Right forelimb (tissue), 1 donor: ENCODE results near the gene NCOA6.
"Not testable (repeated sequence)": the region's sequence is repeated elsewhere in the genome, so short reads cannot be mapped to it uniquely, and the experiment has no call there.

ENCODE experiments used
- DNase-seq: peaks from one replicate; pipeline ENCODE4 v3.0.0-alpha.2; 2018

NCOA6 gene

DNA sequence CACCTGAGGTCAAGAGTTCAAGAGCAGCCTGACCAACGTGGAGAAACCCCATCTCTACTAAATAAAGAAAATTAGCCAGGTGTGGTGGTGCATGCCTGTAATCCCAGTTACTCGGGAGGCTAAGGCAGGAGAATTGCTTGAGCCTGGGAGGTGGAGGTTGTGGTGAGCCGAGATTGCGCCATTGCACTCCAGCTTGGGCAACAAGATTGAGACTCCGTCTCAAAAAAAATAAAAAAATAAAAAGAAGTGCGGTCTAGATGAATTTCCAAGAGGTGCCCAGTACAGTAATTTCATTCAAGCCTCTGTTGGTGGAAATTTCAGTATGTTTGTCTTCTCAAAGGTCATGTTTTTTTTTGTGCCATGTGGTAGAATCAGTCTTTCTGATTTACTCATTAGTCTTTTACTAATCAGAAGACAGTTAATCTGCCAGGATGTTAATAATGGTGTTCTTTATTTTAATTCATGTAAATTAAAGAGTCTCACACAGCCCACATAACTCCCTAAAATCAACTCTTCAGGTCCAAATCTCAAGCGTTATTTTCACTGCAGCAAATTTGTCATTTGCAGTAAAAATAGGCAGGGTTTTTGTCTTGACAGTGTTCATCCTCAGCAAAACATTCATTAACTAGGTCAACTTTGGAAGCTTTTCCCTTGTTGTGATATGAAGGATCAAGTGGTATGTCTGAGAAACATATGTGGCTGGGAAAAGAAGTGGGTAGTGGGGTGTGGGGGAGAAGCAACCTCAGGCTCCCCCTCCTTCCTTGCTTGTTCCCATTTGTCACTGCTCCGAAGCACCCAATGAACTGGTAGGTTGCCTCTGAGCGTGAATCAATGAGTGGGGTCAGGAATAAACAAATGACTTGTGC is 108.0 kb downstream of the NCOA6 start:
- DNase-seq: no peak

DNA sequence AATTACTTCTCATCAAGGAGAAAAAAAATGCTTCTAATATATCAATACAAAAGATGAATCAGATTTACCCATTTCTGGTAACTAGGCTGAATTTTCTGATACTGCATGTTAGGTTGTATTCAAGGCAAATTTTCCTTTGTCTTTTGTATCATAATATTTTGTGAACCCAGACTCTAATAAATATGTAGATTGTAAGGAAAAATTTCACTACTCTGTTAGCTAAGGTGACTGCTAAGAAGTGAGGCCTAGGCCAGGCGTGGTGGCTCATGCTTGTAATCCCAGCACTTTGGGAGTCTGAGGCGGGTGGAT is 108.6 kb downstream of the NCOA6 start:
- DNase-seq: no peak

DNA sequence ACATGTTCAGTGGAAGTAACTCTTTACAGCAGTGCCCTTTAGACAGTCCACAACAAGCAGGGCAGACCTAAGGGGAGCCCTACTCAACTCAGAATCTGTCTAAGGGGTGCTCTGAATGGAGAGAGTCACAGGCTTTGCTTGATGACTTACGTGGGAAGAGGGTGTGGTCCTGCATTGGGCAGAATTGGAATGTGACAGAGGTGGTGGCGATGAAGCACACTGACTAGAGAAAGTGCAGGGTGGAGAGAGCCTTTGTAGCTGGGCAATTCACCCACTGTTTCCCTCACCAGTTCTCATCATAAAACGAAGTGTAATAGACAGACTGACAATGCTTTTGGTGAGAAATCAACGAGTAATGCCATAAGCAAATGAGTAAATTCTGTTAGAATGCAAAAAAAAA is 110.1 kb downstream of the NCOA6 start:
- DNase-seq: no peak

DNA sequence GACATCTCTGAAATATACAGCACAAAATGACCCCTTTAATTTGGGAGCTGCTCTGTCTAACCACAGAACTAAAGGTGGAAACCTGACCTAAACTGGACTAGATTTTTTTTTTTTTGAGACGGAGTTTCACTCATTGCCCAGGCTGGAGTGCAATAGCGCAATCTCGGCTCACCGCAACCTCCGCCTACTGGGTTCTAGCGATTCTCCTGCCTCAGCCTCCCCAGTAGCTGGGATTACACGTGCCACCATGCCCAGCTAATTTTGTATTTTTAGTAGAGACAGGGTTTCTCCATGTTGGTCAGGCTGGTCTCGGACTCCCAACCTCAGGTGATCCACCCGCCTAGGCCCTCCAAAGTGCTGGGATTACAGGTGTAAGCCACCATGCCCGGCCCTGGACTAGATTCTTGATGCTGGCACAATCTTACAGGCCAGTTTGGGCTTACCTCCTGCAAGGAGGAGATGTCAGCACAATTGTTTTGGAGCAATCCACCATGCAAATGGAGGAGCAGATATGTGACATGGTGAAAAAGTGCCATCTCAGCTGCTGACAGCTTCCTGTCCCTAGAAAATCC is 111.4 kb downstream of the NCOA6 start:
- DNase-seq: not testable (repeated sequence)

DNA sequence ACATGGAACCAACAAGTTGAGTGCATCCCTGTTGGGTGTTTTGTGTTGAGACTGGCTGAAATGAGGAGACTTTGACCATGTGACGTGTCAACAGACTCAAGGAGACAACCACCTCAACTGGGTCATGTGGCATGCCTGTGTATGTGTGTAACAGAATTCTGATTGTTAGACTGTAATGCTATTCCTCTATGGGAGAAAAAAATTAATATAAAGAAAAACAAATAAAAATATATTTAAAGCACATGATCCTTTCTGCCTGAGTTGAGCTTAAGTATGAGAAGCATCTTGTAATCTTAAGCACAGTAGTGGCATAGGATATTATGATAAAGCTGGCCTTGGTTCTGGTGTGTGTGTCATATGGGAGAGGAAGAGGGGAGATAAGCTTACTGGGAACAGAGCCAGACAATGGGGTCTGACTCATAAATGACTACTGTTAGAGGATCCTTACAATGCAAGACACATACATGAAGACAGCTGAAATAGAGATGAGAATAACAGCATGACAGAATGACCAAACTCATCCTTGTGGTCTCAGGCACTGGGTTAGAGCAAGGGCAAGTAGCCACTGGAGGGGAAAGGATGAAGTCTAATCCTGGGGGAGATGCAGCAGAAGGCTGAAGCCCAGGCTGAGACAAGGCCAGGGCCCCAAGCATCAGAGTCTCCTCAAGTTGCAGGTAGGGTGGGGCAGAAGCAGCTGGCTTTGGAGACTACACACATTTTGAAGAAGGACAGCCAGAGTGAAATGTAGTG is 112.1 kb downstream of the NCOA6 start:
- DNase-seq: no peak

DNA sequence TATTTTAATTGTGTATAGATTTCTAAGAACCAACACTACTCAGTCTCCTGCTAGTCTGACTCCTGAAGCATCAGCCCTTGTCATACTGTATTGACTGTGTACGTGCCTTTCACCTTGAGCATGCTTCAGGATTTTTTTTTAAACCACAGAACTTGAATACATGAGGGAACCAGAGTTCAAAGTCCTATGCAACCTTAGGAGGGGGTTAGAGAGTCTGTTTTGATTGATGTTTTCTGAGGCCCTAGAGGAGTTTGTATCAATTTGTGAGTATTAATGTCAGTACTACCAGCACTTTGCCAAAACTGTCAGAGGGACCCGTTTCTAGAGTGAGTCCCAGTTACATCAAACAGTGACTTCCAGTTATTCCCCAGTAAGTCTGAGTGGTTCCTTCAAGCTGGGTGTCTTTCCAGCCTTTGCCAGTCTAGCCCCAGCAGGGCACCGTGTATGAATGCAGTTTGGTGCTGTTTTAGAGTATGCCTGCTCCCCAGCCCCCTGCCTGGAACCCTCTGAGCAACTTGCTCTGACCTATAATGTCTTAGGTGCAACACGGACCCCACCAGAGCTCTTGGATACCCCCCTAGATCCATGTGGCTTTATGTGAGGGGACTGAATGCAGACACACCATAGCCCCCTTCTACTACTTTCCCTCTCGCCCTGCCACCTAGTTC is 112.8 kb downstream of the NCOA6 start:
- DNase-seq: no peak

DNA sequence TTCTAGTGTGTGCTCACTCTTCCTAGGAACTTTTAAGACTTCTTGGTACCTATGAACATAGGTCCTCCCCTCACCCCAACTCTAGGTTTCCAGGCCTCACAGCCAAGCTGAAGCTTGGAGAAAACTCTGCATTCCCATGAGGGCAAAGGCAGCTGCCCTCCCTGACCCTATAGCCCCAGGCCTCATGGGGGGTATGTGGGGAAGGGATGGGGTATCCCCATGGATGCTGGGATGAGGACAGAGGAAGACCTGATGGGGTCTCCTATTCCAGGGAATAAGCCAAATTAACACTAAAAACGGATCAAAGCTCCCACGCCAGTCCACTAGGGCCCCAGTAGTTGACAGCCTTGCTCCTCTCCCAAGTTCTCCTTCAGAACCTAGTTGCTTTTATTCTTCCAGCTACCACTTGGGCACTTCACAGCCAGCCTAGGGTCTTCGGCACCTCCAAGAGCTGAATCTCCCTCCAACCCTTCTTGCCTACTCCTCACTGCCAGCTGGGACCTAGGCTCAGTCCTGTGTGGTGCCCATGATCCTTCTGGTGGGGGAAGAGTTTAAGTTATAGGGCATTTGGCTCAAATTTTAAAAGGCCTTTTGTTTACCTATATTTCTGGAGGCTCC is 113.5 kb downstream of the NCOA6 start:
- no peak for DNase-seq

DNA sequence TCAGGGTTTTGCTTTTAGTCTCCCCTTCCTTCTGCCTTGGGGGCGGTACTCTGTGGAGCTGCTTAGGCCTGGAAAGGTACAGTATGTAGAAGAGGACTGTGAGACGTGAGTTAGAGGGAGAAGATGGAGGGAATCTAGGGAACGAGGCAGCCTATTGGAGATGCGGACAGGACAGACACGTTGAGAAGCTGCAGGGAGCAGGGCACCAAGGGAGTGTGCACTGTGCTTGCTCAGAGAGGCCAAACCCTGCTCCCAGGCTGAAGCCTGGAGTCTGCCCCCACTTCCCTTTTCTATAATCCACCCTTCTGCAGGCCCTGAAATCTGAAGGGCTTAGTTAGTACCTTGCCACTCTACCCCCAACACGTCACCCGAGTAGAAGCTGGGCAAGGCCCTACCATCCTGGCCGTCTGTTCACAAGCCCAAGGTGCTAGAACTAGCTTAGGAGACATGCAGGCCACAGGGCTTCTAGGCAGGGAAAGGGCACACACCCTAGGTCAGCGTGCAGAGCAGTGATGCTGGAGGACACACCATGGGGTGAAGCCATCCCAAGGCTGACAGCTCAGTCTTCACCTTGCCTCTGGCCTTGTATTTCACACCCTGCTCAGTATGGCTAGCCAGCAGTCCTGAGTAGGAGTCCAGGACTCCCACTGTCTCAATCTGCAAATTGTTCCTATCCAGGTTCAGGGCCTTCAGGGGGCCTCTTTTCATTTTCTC is 114.4 kb downstream of the NCOA6 start:
- DNase-seq: no peak

DNA sequence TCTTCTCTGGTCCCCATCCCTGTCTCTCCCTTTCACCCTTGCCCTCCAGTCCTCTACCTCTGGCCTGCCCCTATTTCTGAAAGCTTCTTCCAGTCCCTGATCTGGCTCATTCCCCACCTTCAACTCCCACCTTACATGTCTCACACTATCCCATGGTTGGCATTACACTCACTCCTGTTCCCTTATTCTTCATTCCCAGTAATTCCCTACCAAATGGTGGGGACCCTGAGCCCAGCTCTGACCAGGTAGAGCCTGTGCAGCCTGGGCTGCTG is 114.9 kb downstream of the NCOA6 start:
- DNase-seq: no peak

DNA sequence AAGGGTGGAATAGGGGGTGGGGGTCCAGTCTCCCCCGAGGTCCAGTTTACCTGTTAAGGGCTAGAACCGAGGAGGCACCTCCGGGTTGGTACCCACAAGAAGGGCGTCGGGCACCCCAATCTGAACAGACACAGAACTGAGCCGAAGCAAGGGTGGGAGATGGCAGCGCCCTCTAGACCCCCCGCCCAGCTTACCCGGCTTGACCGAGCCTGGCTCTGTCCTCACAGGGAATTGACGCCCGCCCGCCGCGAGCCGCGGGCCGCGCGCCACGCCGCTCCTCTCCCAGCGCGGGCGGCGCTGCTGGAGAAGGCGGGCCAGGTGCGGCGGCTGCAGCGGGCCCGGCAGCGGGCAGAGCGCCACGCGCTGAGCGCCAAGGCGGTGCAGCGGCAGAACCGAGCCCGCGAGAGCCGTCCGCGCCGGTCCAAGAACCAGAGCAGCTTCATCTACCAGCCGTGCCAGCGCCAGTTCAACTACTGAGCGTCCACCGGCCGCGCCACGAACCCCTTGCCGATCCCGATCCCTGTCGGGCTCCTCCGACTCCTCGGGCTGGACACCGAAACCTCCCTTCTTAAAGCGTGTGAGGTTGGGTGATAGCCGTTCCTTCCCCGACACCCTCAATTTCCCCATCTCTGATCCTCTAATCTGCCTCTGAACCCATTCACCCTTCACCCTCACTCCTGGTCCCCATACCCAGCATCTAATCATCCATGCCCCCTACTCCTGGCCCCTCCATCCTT is 115.5 kb downstream of the NCOA6 start:
- DNase-seq: peak; percentile 85

DNA sequence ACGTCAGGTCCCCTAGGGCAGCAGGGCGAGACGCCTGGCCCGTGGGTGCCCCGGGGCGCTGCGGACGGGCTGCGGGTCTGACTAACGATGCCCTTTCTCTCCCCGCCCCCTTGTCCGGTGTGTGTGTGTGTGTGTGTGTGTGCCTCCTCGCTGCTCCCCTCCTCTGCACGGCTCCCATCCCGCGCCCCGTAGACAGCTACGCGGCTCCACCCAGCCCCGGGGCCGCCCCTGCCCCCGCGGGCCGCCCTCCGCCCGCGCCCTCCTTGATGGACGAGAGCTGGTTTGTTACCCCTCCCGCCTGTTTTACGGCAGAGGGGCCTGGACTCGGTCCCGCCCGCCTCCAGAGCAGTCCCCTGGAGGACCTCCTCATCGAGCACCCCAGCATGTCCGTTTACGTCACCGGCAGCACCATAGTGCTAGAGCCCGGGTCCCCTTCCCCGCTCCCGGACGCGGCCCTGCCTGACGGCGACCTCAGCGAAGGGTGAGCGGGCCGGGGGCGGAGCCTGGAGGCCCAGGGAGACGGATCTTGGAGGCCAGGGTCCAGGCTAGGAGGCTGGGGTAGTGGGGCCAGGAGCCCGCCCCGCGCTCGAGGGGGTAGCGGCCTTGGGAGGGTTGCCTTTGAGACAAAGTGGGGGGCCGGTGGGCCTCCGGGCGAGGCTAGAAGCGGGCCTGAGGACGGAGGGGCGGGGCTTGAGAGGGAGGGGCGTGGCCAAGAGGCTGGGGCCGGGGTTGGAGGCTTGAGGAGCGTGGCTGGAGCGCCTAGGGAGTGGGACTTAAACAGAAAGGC is 116.2 kb downstream of the NCOA6 start:
- peak; percentile 90 for DNase-seq

DNA sequence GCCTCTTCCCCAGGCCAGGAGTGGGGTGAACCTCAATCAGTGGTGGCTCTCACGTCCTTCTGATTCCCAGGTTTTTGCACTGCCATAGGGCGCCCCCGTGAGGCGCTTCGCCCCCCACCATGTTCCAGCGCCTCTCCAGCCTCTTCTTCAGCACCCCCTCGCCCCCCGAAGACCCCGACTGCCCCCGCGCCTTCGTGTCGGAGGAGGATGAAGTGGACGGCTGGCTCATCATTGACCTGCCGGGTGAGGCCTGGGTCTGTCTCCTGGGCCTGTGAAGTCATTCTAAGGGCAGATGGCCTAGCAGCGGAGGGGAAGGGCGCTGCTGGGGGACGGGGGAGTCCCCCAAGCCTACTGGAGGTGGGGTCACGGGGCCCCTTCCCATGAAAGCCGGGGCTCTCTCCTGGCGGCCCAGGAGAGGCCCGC is 116.8 kb downstream of the NCOA6 start:
- DNase-seq: peak; percentile 67

DNA sequence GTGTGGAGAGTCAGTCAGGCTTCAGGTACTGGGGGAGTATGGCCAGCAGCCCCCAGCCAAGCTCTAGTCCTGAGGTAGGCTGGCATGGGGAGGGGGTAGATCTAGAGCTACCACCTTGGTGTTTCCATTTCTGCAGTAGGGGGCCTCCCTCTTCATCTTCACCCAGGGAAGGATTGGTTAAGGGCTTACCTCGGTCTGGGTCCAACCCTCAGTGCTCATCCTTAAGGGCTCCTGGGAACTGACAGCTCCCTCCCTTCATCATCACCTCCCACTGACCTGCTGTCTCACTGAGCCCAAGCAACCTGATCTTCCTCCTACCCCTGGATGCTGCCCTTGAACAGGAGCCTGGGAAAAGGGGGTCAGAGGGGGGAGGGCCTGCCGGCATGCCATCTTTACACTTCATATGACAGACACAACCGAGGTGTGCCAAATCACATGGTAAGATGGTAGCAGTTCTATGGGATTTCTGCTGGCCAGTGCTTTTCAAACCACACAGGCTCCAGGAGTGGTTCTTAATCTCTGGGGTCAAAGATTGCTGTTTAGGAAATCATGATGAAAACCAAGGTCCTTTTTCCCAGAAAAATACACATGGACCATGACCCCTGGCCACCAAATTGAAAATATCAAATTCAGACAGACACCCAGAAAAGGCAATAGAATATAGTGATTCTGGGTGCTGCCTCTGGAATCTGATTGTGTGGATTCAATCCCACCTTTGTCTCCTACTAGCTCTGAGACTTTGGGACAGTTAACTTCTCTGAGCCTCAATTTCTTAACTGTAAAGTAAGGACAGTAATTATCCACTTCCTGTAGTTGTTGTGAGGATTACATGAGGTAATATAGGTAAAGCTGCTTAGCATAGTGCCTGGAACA is 118.3 kb downstream of the NCOA6 start:
- no peak for DNase-seq

DNA sequence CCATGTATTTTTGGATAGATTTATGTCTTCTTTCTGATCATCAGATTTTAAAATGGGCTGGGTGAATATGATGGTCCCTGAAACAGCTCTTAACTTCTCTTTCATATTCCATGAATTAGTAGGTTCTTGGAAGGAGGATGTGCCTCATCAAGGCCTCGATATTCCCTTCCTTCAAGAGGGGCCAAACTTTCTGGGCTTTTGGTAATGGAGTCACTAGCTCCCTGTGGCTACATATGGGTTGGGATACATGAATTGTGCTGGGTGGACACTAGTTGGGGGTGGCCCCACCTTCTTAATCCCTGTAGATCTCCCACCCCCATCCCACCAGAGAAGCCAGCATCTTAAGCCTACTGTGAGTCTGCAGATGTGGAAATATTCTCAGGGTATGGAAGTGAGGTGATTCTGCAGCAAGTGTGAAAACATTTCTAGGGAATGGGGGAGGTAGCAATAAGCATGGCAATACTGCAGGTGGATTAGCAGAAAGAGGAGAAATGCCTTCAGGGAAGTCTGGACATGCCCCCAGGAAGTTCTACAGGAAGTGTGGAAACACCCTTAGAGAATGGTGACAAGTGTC is 119.1 kb downstream of the NCOA6 start:
- no peak for DNase-seq

DNA sequence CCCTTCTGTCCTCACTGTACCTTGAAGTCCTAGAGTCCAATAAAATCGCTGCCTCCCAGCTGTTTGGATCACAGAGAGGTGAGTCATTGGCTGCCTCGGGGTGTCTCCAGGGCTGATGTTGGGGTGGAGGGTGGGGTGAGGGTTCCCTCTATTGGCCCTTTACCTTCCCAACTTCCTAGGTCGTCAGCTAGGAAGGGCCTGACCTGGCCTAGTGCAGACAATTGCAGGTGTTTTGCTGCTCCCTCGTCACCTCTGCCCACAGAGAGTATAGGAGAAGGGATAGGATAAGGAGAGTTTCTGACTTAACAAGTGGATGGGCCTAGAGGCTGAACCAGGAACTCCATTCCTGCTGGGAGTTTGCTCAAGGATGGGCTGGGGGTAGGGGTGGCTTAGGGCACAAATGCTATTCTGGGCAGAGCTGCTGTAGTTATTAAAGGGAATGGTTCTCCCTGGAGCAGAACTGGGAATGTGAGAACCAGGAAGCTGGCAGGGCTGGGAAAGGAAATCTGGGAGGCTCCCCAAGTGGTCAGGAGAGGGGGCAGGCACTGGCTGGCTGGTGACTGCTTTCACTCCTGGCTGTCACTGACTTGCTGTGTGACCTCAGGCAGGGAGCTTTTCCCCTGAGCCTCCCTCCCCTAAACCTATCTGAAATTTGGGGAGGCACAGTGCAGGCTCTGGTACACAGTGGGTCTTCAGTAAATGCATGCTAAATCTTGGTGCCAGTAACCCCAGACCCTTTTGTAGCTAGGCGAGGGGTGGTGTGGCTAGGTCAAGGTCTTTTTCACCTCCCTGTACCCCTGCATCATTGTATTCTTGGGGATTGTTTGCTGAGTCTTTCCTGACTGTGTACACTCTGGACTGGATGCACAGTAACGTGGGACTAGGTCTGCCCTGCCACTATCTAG is 119.8 kb downstream of the NCOA6 start:
- no peak for DNase-seq

DNA sequence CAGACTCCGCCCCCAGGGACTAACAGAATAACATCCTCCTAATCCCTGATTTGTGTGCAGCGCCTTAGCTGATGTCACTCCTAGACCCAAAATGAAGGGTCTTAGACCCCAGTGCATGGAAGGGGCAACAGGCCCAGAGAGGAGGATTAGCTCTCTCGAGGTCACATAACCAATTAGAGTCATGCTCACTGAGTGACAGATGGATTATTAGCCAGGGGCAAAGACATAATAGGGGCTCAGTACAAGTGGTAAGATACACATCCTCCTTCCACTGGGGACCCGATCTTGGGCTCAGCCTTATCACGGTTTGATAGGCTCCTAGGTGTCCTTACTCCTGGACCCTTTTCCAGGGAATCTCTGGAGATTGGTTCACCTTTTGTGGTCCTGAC is 120.4 kb downstream of the NCOA6 start:
- no peak for DNase-seq

DNA sequence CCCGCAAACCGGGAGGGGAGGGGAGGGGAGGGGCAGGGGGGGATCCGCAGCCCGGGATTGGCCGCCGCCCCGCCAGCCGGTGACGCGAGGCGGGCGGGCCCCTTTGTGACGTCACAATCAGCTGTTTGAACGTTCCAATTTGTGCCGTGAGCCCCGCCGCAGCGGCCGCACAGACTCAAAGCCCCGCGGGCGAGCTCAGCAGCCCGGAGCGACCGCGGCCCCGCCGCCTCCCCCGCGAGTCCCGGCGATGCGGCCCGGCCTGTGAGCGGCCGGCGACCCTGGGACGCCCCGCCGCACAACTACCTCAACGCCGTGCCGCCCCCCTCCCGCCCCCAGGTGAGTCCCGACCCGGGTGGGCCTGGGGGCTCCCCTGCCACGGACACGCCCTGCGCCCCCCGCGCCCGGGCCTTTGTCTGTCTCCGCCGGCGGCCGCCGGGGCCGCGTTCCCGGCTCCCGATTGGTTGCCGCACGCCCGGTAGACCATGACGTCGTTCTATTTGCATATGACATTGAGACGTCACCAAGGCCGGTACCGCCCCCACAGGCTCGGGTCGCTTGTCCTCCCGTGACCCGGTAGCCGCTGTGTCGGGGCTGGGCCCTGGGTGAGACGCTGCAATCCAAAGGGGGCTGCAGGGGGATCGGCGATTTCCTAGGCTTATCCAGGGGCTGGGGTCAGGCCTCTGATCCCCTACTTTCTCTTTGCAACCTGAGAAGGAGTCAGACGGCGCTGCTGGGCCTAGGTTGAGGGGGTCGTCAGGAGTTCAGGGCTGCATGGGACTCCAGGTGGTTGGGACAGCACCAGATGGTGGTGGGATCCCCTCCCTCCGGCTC is 121.1 kb downstream of the NCOA6 start, which contains the start of gene TP53INP2:
Gene TP53INP2, plus strand, starts transcription at position 168 of the 831 bp plus-strand sequence. CDS start 4,396 bp downstream, outside the sequence.
- DNase-seq: peak; percentile 91
